Epithelial cell of esophagus (primary cell): ENCODE data around the gene SLC2A1.

ENCODE experiments used
- DNase-seq: peaks from one replicate; pipeline ENCODE4 v3.0.0; 2010; ENCODE audit warnings: low read depth
- H3K4me3 ChIP-seq: 2 replicates; pipeline ENCODE4 v1.5.1; 2011; ENCODE audit warnings: mild to moderate bottlenecking, low read length, control low read depth
- TF ChIP-seq, protein P1 (sequence below): IDR thresholded peaks from 2 replicates; pipeline ENCODE4 v1.5.1; 2011; ENCODE audit warnings: low read depth, mild to moderate bottlenecking, low read length, control low read depth, inconsistent platforms; ENCODE audit not compliant: insufficient read depth; ENCODE audit errors: missing control alignments

The SLC2A1 gene

DNA sequence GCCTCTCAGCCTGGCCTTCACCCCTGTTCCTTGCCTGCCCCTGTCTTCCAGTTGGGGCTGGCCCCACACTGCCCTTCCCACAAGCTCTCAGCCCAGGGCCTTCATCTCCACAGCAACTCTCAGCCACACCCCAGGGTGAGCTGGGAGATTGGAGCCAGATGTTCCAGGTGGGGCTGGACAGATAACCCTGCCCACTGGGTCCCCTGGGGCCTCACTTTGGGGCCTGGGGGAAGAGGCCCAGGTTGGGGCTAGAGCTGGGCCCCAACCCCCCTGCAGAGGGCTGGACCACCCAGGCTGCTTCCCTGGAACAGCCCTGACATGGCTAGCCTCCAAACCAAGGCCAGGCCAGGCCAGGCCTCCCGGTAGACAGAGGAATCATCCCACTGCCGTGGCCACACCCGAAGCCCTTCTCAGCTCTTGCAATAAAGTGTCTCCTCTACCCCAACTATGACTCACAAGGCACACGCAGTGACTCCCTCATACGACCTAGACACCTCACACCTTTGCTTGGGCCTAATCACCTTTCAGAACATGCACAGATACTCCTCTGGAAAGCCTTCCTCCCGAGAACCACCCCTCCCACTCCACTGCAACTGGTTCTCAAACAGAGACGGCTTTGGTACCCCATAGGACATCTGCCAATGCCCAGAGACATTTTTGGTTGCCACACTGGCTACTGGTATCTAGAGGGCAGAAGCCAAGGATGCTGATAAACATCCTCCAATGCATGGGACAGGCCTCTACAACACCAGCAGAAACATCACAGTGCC is 22.2 kb downstream of the SLC2A1 start:
- peak overlapping the region; percentile 1 for H3K4me3 ChIP-seq
- TF ChIP-seq, protein P1, sequence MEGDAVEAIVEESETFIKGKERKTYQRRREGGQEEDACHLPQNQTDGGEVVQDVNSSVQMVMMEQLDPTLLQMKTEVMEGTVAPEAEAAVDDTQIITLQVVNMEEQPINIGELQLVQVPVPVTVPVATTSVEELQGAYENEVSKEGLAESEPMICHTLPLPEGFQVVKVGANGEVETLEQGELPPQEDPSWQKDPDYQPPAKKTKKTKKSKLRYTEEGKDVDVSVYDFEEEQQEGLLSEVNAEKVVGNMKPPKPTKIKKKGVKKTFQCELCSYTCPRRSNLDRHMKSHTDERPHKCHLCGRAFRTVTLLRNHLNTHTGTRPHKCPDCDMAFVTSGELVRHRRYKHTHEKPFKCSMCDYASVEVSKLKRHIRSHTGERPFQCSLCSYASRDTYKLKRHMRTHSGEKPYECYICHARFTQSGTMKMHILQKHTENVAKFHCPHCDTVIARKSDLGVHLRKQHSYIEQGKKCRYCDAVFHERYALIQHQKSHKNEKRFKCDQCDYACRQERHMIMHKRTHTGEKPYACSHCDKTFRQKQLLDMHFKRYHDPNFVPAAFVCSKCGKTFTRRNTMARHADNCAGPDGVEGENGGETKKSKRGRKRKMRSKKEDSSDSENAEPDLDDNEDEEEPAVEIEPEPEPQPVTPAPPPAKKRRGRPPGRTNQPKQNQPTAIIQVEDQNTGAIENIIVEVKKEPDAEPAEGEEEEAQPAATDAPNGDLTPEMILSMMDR: no peak
- DNase-seq: peak; percentile 90

DNA sequence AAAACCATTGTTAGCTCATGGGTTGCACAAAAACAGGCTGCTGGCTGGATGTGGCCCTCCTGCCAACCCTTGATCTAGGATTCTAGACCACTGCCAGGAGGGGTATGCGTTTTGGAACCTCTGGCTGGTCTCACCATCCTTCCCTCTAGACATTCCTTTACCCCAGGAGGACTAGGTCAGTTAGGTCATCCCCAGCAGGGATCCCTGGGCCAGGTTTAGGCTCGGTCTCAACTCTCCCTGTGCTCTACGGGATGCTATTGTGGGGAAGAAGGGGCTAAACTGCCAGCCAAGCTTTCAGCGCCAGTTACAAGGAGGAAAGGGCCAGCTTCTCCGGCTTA is 22.7 kb downstream of the SLC2A1 start:
- no peak overlapping the region for H3K4me3 ChIP-seq
- TF ChIP-seq, protein P1: no peak
- DNase-seq: no peak

- TF ChIP-seq, protein P1: no peak
- peak; percentile 7 for DNase-seq
- H3K4me3 ChIP-seq: no peak overlapping the region
These were observed 23.3 kb downstream of the SLC2A1 start for GRCh38 chr1:42935313-42935895.

GRCh38 chr1:42934541-42935312 is 23.9 kb downstream of the SLC2A1 start:
- TF ChIP-seq, protein P1: no peak
- peak; percentile 15 for DNase-seq
- H3K4me3 ChIP-seq: no peak overlapping the region

DNA sequence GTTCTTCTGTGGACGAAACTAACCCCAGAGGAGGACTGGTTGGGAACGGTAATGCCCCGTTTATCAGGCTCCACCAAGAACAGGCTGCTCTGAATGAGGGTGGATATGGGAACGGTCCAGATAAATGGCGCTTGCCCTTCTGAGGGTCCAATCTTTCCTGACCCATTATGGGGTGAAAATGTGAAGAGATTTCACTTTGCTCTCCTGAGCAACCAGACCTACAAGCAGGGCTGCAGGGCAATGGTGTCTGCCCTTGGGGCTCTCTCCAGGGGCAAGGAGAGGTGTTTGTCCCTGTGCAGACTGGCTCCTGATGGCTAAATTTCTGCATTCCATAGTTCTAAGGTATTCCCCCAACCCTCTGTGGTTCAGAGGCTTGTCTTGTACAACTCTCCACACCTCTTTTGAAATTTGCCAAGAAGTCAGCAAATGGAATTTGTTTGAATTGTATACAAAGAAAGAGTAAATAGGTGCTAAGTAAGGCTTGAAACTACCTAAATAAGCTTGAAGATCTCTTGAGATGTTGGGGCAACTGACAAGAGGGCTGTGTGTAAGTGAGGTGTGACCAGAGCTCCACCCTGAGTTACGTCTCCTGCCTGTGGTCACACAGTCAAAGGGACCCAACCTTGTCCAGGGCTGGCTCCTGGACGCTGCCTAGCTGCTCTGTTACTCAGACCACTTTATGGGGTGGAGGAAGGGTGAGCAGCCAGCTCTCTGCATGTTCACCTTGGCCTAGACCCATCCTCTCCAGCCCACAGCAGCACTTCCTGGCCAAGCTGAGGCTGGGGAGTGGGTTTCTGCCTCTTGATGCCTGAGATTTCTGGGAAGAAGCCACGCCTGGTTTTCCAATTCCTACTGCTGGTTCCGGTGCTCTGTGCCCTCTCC is 24.8 kb downstream of the SLC2A1 start:
- DNase-seq: peak; percentile 11
- TF ChIP-seq, protein P1: no peak
- H3K4me3 ChIP-seq: no peak overlapping the region

DNA sequence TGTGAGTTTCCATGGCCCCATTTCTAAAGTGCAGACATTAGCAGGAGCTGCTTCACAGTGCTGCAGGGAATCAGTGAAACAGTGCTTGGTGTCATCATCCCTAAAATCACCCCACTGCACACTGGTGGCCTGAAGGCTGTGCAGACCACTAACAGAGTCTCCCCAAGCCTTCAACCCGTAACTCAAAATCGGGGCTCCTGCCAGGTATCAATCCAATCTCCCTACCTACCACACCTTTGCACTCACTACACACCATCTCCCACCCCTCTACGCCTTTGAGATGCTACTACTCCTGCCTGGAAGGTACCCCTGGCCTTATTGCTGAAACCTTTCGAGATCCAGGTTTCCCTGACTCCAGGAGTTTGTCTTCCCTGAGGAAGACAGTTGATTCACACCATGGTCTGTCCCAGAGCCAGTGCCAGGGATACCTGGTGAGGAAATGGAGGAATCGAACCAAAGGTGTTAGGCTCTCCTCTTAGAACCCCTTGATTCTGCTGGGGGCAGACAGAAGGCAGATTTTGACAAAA is 25.5 kb downstream of the SLC2A1 start:
- TF ChIP-seq, protein P1: no peak
- H3K4me3 ChIP-seq: no peak overlapping the region
- DNase-seq: no peak
